ENCODE measurements around the gene FERMT2. TPM values are rescaled to one million over a fixed set of nuclear protein-coding genes. Genes with fewer than 3 reads are reported as not detected.
A peak's percentile ranks its signal among the peaks of the same experiment; 100 is the strongest.

Gene FERMT2
- total and polyA plus RNA-seq, 4 donors = 33.2 to 170 (median 66.6) TPM

DNA sequence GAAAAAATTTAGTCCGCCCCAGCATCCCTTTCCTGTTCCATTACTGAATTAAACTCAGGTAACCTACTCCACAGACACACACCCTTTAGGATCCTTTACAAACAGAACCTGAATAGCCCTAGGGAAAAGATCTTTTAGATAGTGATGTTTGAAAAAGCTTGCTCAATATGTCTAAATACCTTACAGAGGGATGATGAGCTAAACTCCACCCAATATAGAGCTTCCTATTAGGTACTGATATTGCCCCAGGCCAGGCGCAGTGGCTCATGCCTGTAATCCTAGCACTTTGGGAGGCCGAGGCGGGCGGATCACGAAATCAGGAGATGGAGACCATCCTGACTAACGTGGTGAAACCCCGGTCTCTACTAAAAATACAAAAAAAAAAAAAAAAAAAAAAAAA, 50.1 kb downstream of the FERMT2 start:
- Histone ChIP-seq H3K27me3 (ENCODE audit: control insufficient read depth in 3 of 3, insufficient read depth in 3 of 3, low read length in 2 of 3) (no peaks in the 10 kb centered on the region), H3K4me1 (ENCODE audit: control insufficient read depth in 5 of 5, insufficient read depth in 5 of 5, low read length in 5 of 5) (peaks cover 0 to 27% (median 0%) of the 10 kb centered on the region in 5 donors), H3K27ac (ENCODE audit: low read depth in 1 of 2, low read length in 1 of 2) (no peak overlapping the region), H3K4me3 (no peak overlapping the region), H3K9me3 (ENCODE audit: control insufficient read depth in 4 of 4, insufficient read depth in 3 of 4, low read length in 3 of 4) (no peaks in the 10 kb centered on the region), H3K36me3 (ENCODE audit: control insufficient read depth in 4 of 4, insufficient read depth in 4 of 4, low read length in 4 of 4) (peaks cover 0 to 7% (median 5%) of the 10 kb centered on the region in 4 donors), H3K9ac (ENCODE audit: insufficient read depth in 1 of 2, low read length in 2 of 2) (no peak overlapping the region)
- ATAC-seq (ENCODE audit: insufficient read depth, low FRiP score) (no peak), DNase-seq (no peak)
- TF ChIP-seq, protein P1, sequence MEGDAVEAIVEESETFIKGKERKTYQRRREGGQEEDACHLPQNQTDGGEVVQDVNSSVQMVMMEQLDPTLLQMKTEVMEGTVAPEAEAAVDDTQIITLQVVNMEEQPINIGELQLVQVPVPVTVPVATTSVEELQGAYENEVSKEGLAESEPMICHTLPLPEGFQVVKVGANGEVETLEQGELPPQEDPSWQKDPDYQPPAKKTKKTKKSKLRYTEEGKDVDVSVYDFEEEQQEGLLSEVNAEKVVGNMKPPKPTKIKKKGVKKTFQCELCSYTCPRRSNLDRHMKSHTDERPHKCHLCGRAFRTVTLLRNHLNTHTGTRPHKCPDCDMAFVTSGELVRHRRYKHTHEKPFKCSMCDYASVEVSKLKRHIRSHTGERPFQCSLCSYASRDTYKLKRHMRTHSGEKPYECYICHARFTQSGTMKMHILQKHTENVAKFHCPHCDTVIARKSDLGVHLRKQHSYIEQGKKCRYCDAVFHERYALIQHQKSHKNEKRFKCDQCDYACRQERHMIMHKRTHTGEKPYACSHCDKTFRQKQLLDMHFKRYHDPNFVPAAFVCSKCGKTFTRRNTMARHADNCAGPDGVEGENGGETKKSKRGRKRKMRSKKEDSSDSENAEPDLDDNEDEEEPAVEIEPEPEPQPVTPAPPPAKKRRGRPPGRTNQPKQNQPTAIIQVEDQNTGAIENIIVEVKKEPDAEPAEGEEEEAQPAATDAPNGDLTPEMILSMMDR (IDR thresholded peaks at IDR 0.05; ENCODE audit: control extremely low read depth, extremely low read depth) = no peak
- 84 to 94% methylated on average over 8 of the region's 8 CpGs for WGBS, 2 donors

DNA sequence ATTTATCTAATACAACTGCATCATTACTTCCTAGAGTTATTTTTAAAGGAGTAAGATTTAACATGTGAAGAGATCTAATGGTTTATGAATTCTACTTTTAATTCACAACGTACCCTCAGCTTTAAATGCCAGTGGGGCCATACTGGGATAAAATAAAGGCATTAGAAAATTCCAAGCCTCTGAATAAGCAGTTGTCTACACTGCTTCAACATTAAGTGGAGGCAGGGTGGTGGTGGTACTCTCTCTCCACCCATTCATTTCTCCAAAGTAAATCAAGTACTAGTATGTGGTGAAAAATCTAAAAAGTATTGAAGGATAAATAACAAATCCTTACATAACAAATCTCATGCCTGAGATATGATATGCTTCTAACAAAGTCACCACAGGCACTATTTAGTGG, 52.4 kb downstream of the FERMT2 start:
- no peaks in the 10 kb centered on the region for H3K9me3 ChIP-seq (ENCODE audit: control insufficient read depth in 4 of 4, insufficient read depth in 3 of 4, low read length in 3 of 4)
- peaks cover 0 to 21% (median 3%) of the 10 kb centered on the region in 5 donors for H3K4me1 ChIP-seq (ENCODE audit: control insufficient read depth in 5 of 5, insufficient read depth in 5 of 5, low read length in 5 of 5)

DNA sequence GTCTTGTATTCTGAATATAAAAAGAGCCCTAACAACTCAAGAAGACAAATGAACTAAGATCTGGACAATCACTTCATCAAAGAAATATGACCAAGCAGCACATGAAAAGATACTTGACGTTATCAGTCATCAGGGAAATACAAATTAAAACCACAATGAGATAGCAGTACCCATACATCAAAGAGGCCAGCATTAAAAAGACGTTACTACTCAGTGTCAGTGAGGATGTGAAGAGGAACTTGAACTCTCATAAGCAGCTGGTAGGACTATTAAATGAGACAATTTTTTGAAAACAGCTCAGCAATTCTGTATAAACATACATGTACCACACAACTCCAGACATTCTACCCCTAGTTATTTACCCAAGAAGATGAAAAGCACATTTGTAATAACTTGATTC, 55.9 kb downstream of the FERMT2 start:
- WGBS, 2 donors = 7 to 15% methylated on average over 2 of the region's 2 CpGs
- no peaks in the 10 kb centered on the region for H3K27me3 ChIP-seq (ENCODE audit: control insufficient read depth in 3 of 3, insufficient read depth in 3 of 3, low read length in 2 of 3)
- TF ChIP-seq, protein P1 (IDR thresholded peaks at IDR 0.05; ENCODE audit: control extremely low read depth, extremely low read depth) = no peak
- no peak overlapping the region for H3K27ac ChIP-seq (ENCODE audit: low read depth in 1 of 2, low read length in 1 of 2)
- H3K9ac ChIP-seq (ENCODE audit: insufficient read depth in 1 of 2, low read length in 2 of 2) = no peak overlapping the region
- no peak overlapping the region for H3K4me3 ChIP-seq
- peaks cover 0 to 15% (median 3%) of the 10 kb centered on the region in 5 donors for H3K4me1 ChIP-seq (ENCODE audit: control insufficient read depth in 5 of 5, insufficient read depth in 5 of 5, low read length in 5 of 5)
- H3K9me3 ChIP-seq (ENCODE audit: control insufficient read depth in 4 of 4, insufficient read depth in 3 of 4, low read length in 3 of 4) = no peaks in the 10 kb centered on the region
- ATAC-seq (ENCODE audit: insufficient read depth, low FRiP score) (no peak), DNase-seq (peak in 2 of 3 donors; percentile 57 to 58)
- peaks cover under 1 to 16% (median 10%) of the 10 kb centered on the region in 4 donors for H3K36me3 ChIP-seq (ENCODE audit: control insufficient read depth in 4 of 4, insufficient read depth in 4 of 4, low read length in 4 of 4)

More for the DNA sequence above, 52.4 kb downstream of the FERMT2 start:
- no peak overlapping the region for H3K27ac ChIP-seq (ENCODE audit: low read depth in 1 of 2, low read length in 1 of 2)
- 74 to 89% methylated on average over 1 of the region's 1 CpG for WGBS, 2 donors
- DNase-seq = no peak
- no peaks in the 10 kb centered on the region for H3K27me3 ChIP-seq (ENCODE audit: control insufficient read depth in 3 of 3, insufficient read depth in 3 of 3, low read length in 2 of 3)
- H3K36me3 ChIP-seq (ENCODE audit: control insufficient read depth in 4 of 4, insufficient read depth in 4 of 4, low read length in 4 of 4) = peaks cover 0 to 7% (median 5%) of the 10 kb centered on the region in 4 donors
- H3K9ac ChIP-seq (ENCODE audit: insufficient read depth in 1 of 2, low read length in 2 of 2) = no peak overlapping the region
- TF ChIP-seq, protein P1 (IDR thresholded peaks at IDR 0.05; ENCODE audit: control extremely low read depth, extremely low read depth) = no peak
- no peak overlapping the region for H3K4me3 ChIP-seq
- no peak for ATAC-seq (ENCODE audit: insufficient read depth, low FRiP score)

DNA sequence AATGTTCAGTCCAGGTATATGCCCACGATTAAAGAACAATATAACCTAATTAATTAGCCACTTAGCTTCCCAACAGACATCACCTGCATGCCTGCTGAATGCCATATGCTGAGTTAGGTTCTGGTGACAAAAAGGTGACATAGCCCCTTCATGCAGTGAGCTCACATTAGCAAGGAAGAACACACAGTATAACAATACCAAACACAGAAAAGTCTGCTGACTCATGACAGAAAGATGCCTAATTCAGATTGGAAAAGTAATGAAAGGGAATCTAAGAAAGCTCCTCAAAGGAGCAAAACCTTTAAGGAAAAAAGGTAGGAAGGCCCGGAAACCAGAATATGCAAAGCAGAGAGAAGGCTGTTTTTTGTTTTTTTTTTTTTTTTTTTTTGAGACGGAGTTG, 59.0 kb downstream of the FERMT2 start:
- no peak for DNase-seq
- peaks cover 0 to 10% (median 3%) of the 10 kb centered on the region in 5 donors for H3K4me1 ChIP-seq (ENCODE audit: control insufficient read depth in 5 of 5, insufficient read depth in 5 of 5, low read length in 5 of 5)
- TF ChIP-seq, protein P1 (IDR thresholded peaks at IDR 0.05; ENCODE audit: control extremely low read depth, extremely low read depth) = no peak
- no peaks in the 10 kb centered on the region for H3K9me3 ChIP-seq (ENCODE audit: control insufficient read depth in 4 of 4, insufficient read depth in 3 of 4, low read length in 3 of 4)
- H3K9ac ChIP-seq (ENCODE audit: insufficient read depth in 1 of 2, low read length in 2 of 2) = no peak overlapping the region
- H3K4me3 ChIP-seq = no peak overlapping the region
- H3K27ac ChIP-seq (ENCODE audit: low read depth in 1 of 2, low read length in 1 of 2) = no peak overlapping the region
- no peaks in the 10 kb centered on the region for H3K27me3 ChIP-seq (ENCODE audit: control insufficient read depth in 3 of 3, insufficient read depth in 3 of 3, low read length in 2 of 3)
- H3K36me3 ChIP-seq (ENCODE audit: control insufficient read depth in 4 of 4, insufficient read depth in 4 of 4, low read length in 4 of 4) = peaks cover 1 to 20% (median 14%) of the 10 kb centered on the region in 4 donors
- 94 to 96% methylated on average over 2 to 3 of the region's 3 CpGs for WGBS, 2 donors
- ATAC-seq (ENCODE audit: insufficient read depth, low FRiP score) = no peak
